GM12892 (cell line): ENCODE data around the gene ALG9. TPM values are rescaled to one million over a fixed set of nuclear protein-coding genes. Genes with fewer than 3 reads are reported as not detected.

Source experiments
- DNase-seq: peaks from one replicate; pipeline ENCODE4 v3.0.0; 2011; ENCODE audit not compliant: insufficient read length
- FAIRE-seq: peaks from 2 replicates; lab custom pipeline; 2011; peaks lifted over from hg19 to GRCh38; lab: Jason Lieb, UNC
- POLR2A ChIP-seq: IDR thresholded peaks from 2 replicates; pipeline ENCODE4 v1.6.1; 2011; ENCODE audit warnings: low read depth, low read length, control low read depth
- POLR2AphosphoS5 ChIP-seq: IDR thresholded peaks from 2 replicates; pipeline ENCODE4 v1.6.1; 2011; ENCODE audit warnings: low read depth, low read length, control low read depth
- TAF1 ChIP-seq: IDR thresholded peaks from 2 replicates; pipeline ENCODE4 v1.6.1; 2011; ENCODE audit warnings: low read depth, mild to moderate bottlenecking, control low read depth, low read length, borderline replicate concordance
- polyA plus RNA-seq: library from polyadenylated mRNA; unstranded; fragments of >200 nt; gene quantifications from one replicate; pipeline ENCODE4 v1.2.1, GENCODE V29; 2012; ENCODE audit warnings: missing spikeins, inconsistent platforms; ENCODE audit not compliant: missing spikeins

ALG9 gene, protein sequence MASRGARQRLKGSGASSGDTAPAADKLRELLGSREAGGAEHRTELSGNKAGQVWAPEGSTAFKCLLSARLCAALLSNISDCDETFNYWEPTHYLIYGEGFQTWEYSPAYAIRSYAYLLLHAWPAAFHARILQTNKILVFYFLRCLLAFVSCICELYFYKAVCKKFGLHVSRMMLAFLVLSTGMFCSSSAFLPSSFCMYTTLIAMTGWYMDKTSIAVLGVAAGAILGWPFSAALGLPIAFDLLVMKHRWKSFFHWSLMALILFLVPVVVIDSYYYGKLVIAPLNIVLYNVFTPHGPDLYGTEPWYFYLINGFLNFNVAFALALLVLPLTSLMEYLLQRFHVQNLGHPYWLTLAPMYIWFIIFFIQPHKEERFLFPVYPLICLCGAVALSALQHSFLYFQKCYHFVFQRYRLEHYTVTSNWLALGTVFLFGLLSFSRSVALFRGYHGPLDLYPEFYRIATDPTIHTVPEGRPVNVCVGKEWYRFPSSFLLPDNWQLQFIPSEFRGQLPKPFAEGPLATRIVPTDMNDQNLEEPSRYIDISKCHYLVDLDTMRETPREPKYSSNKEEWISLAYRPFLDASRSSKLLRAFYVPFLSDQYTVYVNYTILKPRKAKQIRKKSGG
- 23.2 TPM for polyA plus RNA-seq

DNA sequence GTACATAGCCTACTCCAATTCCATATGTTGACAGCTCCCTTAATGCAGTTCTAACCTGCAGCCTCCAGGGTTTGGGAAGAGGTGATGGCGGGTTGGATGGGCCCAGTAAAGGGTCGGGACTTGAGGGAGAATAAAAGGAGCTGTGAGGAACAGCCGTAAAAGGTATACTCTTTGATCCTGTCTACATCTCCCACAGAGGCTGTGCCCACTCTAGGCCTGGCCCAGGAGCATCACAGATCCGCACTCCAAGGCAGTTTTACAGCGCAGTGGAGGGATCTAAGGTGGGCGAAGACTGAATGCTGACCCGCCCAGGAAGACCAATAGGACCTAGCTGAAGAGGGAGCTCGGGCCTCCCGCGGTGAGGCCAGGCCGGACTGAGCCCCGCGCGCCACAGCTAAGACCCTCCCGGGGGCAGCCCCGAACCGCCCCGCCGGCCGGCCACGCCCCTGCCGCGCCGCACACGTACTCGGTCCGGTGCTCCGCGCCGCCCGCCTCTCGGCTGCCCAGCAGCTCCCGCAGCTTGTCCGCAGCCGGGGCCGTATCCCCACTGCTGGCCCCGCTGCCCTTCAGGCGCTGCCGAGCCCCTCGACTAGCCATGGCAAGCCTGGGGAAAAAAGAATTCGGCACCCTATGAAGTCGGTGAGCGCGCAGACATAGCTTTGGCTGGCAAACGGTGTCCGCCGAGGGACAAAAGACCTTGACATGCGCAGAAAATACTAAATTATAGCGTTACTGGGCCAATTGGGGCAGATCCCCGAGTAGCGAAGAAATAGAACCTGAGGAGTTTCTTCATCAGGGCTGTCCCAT lies at the start of gene ALG9:
TSS of gene ALG9 (minus strand) at position 696 of the 807 bp plus-strand sequence. CDS start at position 597, 99 bp downstream.
- DNase-seq (peak; percentile 73), FAIRE-seq (peak; percentile 100)
- TF ChIP-seq TAF1, result peak; percentile 37; the same call in 1 of the 2 replicates
- TF ChIP-seq POLR2A, result peak; percentile 56; the same call in 1 of the 2 replicates
- no peak for TF ChIP-seq POLR2AphosphoS5

DNA sequence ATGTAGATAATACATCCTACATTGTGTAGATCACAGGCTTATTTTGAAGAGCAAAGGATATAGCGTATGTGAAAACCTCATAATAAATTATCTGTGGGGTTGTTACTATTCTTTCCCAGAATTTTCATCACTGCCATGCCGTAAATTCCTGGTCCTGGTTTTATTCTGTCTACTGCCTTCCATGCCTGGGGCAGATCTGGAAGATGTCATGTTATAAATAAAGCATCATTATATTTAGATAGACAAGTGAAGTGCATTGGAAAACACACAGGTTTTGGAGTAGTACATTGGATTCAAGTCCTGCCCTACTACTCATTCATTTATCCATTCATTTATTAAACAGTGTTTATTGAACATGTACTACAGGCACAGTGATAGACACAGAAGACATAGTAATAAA lies 49.5 kb upstream of the ALG9 start:
- DNase-seq, result no peak
- TF ChIP-seq POLR2AphosphoS5 (no peak), POLR2A (no peak), TAF1 (no peak)
- no peak for FAIRE-seq

DNA sequence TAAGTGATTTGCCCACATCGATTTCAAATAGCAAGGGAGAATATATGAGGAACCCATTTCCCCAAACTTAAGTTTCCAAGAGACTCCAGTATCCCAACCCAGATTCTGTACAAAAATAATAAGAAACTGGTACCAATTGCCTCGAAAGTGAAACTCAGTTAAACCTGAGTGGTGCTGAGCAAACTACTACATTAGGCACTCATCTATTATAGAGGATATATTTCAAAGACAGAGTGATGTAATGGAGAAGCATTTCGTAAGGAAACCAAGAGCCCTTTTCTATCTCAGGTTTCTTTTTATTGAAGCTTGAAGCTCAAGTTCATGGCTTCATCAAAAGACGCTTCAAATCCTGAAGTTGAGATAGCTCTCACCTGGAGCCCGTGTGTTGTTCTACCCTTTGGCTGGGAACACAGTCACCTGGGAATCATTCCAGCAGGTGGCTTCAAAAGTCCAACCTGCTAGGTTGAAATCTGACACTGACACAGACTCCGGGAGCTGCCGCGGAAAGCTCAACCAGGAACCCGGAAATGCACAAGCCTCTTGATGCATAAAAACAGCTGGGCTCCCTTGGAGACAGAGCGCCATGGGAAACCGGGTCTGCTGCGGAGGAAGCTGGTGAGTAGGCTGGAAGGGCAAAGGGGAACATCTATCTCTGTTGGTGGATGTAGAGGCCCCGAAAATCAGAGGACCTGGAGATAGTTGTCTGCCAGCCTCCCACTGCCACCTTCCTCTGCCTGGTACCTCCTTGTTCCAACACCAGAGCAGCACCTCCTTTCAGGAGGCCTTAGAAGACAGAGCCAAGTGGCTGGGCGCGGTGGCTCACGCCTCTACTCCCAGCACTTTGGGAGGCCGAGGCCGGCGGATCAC lies 47.2 kb upstream of the ALG9 start, which contains the start of gene C11orf52:
TSS of gene C11orf52 (plus strand) at position 524 of the 867 bp plus-strand sequence. CDS start at position 584, 60 bp downstream.
- TF ChIP-seq POLR2A, result no peak
- no peak for TF ChIP-seq POLR2AphosphoS5
- no peak for TF ChIP-seq TAF1
- DNase-seq (no peak), FAIRE-seq (no peak)

DNA sequence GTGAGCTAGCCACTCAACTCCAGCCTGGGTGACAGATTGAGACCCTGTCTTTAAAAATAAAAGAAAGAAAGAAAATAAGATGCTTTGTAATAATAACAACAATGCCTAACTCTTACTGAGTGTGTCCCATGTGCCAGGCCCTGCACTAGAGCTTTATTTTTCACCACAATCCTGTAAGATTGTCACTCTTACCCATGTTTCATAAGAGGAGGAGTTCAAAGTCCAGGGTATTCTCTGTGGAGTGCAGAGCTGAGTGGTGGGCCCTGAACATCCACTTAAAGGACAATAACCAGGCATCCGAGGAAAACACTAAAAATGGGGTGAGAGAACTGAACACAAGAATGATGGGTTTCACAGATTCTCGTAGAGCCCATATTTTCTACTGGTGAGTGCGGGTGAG lies 46.4 kb upstream of the ALG9 start:
- FAIRE-seq (no peak), DNase-seq (no peak)
- TF ChIP-seq POLR2A, result no peak
- no peak for TF ChIP-seq TAF1
- no peak for TF ChIP-seq POLR2AphosphoS5

DNA sequence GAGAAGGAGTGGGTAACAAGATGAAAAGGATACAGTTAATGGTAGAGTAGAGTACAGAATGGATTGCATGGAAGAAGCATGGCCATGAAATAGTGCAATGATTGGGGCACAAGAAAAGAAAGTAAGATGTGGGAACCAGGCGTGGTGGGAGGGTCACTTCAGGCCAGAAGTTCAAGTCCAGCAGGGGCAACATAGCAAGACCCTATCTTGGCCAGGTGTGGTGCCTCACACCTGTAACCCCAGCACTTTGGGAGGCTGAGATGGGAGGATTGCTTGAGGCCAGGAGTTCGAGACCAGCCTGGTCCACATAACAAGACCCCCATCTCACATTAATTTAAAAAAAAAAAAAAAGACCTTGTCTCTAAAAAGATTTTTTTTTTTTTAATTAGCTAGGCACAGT lies 45.9 kb upstream of the ALG9 start:
- DNase-seq (no peak), FAIRE-seq (no peak)
- TF ChIP-seq TAF1, result no peak
- no peak for TF ChIP-seq POLR2AphosphoS5
- no peak for TF ChIP-seq POLR2A

DNA sequence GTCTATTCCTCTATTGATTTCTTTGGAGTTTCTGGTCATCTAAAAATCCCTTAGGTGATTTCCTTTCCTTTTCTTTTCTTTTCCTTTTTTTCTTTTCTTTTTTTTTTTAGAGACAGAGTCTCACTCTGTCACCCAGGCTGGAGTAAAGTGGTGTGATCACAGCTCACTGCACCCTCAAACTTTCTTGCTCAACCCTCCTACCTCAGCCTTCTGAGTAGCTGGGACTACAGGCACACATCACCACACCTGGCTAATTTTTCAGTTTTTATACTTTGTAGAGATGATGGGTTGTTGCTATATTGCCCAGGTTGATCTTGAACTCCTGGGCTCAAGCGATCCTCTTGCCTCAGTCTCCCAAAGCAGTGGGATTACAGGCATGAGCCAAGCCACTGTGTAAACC lies 45.4 kb upstream of the ALG9 start:
- FAIRE-seq (no peak), DNase-seq (no peak)
- TF ChIP-seq TAF1 (no peak), POLR2AphosphoS5 (no peak), POLR2A (no peak)

DNA sequence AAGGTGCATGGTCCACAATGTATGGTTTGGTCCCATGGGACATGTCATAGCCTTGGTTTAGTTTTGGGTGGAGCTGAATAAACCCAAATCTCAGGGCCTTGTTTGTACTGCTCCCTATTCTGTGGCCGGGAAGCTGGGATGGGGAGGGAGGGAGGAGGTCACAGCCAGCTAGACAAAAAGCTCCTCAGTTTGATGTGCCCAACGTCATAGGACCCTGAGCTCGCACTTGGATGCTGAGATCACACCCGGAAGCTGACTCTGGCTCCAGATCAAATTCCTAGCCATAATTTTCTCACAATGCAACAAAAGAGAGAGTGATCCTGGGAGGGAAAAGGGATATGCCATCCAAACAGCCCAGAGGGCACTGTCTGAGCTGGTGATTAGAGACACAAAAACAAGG lies 42.6 kb upstream of the ALG9 start:
- TF ChIP-seq POLR2AphosphoS5 (no peak), POLR2A (no peak), TAF1 (no peak)
- DNase-seq, result no peak
- FAIRE-seq, result no peak

DNA sequence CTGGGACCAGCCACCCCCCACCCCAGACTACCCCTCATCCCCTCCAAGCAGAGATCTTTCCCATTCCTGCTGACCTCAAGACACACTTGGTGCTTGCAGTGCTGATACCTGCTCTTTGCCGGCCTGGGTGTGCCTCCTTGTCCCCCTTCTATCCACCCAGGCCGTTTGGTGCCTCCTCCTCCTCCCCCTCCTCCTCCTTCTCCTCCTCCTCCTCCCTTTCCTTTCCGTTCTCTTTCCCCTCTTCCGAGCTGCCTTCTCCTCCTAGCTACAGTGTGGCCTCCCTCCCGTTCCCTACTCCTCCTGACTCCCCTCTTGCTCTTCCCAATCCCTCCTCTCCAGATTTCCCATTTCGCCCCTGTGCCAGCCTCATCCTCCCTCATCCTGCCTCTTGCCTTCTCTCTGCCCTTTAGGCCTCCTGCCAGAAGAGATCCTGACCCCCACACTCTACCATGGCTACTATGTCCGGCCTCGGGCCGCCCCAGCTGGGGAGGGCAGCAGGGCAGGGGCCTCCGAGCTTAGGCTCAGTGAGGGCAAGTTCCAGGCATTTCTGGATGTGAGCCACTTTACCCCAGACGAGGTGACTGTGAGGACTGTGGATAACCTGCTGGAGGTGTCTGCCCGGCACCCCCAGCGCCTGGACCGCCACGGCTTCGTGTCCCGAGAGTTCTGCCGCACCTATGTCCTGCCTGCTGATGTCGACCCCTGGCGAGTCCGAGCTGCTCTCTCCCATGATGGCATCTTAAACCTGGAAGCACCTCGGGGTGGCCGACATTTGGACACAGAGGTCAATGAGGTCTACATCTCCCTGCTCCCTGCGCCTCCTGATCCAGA lies 41.9 kb upstream of the ALG9 start:
- no peak for FAIRE-seq
- DNase-seq, result no peak
- TF ChIP-seq TAF1 (no peak), POLR2AphosphoS5 (no peak), POLR2A (no peak)

DNA sequence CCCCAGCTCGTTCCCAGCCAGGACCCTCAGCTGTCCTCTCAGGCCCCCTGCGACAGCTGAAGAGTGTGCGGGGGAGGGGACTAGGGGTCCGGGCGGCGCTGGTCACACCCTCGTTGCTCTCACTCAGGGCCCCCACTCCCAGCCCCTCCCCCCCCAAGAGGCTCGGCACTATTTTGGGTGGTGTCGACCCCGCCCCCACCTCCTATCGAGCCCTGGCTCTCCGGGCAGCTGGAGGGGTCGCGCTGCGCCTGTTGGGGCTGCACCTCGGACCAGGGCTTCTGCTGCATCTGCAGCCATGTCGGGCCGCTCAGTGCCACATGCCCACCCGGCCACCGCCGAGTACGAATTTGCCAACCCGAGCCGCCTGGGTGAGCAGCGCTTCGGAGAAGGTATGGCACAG lies 41.2 kb upstream of the ALG9 start, which contains the start of gene HSPB2:
TSS of gene HSPB2 (plus strand) at position 200 of the 400 bp plus-strand sequence. CDS start at position 296, 96 bp downstream.
- TF ChIP-seq POLR2AphosphoS5, result no peak
- no peak for TF ChIP-seq POLR2A
- TF ChIP-seq TAF1, result no peak
- no peak for FAIRE-seq
- no peak for DNase-seq
